GM20000 (cell line): ENCODE data around the gene PPP1R14D.
A peak's percentile ranks its signal among the peaks of the same experiment; 100 is the strongest.

Experiments
- DNase-seq: peaks from one replicate; pipeline ENCODE4 v3.0.0; 2012; ENCODE audit warnings: low spot score
- CTCF ChIP-seq: IDR thresholded peaks from 2 replicates; pipeline ENCODE4 v1.5.1; 2012; ENCODE audit warnings: mild to moderate bottlenecking, control low read depth; ENCODE audit errors: extremely low read depth, missing control alignments

Gene PPP1R14D

GRCh38 chr15:40843885-40844695 lies 15.6 kb upstream of the PPP1R14D start, which contains the start of gene SPINT1:
Gene SPINT1 (plus strand): TSS chr15:40844048. CDS start chr15:40844555, 507 bp downstream.
- TF ChIP-seq CTCF = no peak
- peak; percentile 84 for DNase-seq

GRCh38 chr15:40843261-40843884 lies 14.9 kb upstream of the PPP1R14D start:
- TF ChIP-seq CTCF = no peak
- DNase-seq = peak; percentile 19

GRCh38 chr15:40841741-40842140 lies 13.2 kb upstream of the PPP1R14D start:
- DNase-seq = no peak
- TF ChIP-seq CTCF = no peak

- DNase-seq = no peak
- no peak for TF ChIP-seq CTCF
Measured at GRCh38 chr15:40838756-40839155, 10.2 kb upstream of the PPP1R14D start.

GRCh38 chr15:40836020-40836419 lies 7.5 kb upstream of the PPP1R14D start:
- TF ChIP-seq CTCF = no peak

GRCh38 chr15:40832903-40833302 lies 4.4 kb upstream of the PPP1R14D start:
- TF ChIP-seq CTCF = no peak
- DNase-seq = no peak

More at GRCh38 chr15:40836020-40836419, 7.5 kb upstream of the PPP1R14D start:
- DNase-seq = no peak

- no peak for DNase-seq
- TF ChIP-seq CTCF = no peak
Measured at GRCh38 chr15:40831861-40832260, 3.4 kb upstream of the PPP1R14D start.
